ENCODE results near the gene SNRPB2. TPM values are rescaled to one million over a fixed set of nuclear protein-coding genes. Genes with fewer than 3 reads are reported as not detected.

The SNRPB2 gene
- total RNA-seq, 4 donors from 2014 or later: 36.3 to 41.8 (median 41.0) TPM

DNA sequence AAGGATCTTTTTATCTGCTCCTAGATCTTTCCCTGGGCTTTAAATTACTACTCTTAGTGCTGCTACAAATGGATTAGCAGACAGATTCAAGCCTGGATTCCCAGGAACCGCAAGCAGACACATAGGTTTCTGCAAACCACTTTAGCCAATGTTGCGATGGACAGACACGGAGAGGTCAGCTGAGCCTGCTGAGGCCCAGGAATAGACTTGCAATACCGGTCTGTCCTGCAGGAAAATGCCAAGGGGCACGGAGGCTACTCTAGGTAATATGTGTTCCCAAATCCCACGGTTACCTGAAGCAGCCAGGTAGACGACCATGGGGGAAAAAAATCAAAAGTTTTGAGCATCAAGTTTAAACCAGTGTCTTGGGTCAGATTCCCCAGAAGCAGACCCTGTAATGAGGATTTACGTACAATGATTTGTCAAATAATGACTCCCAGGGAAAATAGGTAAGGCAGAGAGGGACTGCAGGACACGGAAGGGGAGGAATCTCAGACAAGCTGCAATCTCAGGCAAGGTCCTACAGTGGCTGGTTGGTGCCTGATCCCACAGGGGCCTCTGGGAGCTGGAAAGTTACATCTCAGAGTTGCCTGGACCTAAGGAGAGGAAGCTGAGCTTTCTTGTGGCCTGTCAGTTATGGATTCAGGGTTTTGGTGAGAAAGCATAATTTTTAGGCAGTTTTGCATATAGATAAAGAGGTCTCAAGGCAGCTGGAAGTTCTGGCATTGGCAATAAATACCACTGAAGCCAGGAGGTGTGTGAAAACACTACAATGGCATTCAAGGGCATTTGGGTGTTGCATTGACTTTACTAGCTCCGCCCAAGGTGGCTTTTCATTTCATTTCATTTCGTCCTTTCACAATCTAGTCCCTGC is 30.8 kb downstream of the SNRPB2 start:
- Histone ChIP-seq H3K36me3 (no peaks in the 10 kb centered on the region), H3K9me3 (no peaks in the 10 kb centered on the region), H3K27me3 (peaks cover 5% of the 10 kb centered on the region), H3K4me1 (no peaks in the 10 kb centered on the region), H3K27ac (no peak overlapping the region), H3K4me3 (no peak overlapping the region)
- 59 to 60% methylated on average over 9 to 10 of the region's 11 CpGs for WGBS, 2 donors (ENCODE audit: low coverage in 1 of 2)
- TF ChIP-seq, protein P1, sequence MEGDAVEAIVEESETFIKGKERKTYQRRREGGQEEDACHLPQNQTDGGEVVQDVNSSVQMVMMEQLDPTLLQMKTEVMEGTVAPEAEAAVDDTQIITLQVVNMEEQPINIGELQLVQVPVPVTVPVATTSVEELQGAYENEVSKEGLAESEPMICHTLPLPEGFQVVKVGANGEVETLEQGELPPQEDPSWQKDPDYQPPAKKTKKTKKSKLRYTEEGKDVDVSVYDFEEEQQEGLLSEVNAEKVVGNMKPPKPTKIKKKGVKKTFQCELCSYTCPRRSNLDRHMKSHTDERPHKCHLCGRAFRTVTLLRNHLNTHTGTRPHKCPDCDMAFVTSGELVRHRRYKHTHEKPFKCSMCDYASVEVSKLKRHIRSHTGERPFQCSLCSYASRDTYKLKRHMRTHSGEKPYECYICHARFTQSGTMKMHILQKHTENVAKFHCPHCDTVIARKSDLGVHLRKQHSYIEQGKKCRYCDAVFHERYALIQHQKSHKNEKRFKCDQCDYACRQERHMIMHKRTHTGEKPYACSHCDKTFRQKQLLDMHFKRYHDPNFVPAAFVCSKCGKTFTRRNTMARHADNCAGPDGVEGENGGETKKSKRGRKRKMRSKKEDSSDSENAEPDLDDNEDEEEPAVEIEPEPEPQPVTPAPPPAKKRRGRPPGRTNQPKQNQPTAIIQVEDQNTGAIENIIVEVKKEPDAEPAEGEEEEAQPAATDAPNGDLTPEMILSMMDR (IDR thresholded peaks at IDR 0.05): no peak
- TF ChIP-seq EP300 (IDR thresholded peaks at IDR 0.05): no peak
- TF ChIP-seq POLR2A (IDR thresholded peaks at IDR 0.05): no peak
- no peak for TF ChIP-seq POLR2AphosphoS5 (IDR thresholded peaks at IDR 0.05)
- ATAC-seq: no peak

GRCh38 chr20:16761305-16761829 is 31.5 kb downstream of the SNRPB2 start:
- 0% methylated on average over 3 of the region's 3 CpGs for WGBS, 2 donors (ENCODE audit: low coverage in 1 of 2)
- Histone ChIP-seq H3K36me3 (no peaks in the 10 kb centered on the region), H3K27ac (no peak overlapping the region), H3K9me3 (no peaks in the 10 kb centered on the region), H3K4me3 (no peak overlapping the region), H3K27me3 (peaks cover 5% of the 10 kb centered on the region), H3K4me1 (no peaks in the 10 kb centered on the region)
- no peak for ATAC-seq
- TF ChIP-seq, protein P1 (IDR thresholded peaks at IDR 0.05): peak; percentile 16 to 66 (median 56)
- no peak for TF ChIP-seq POLR2A (IDR thresholded peaks at IDR 0.05)

- Histone ChIP-seq H3K4me1 (no peaks in the 10 kb centered on the region), H3K27ac (no peak overlapping the region), H3K36me3 (no peaks in the 10 kb centered on the region), H3K4me3 (no peak overlapping the region), H3K9me3 (no peaks in the 10 kb centered on the region), H3K27me3 (peaks cover 5% of the 10 kb centered on the region)
- TF ChIP-seq EP300 (IDR thresholded peaks at IDR 0.05): no peak
- no peak for TF ChIP-seq POLR2A (IDR thresholded peaks at IDR 0.05)
- no peak for TF ChIP-seq POLR2AphosphoS5 (IDR thresholded peaks at IDR 0.05)
- TF ChIP-seq, protein P1 (IDR thresholded peaks at IDR 0.05): no peak
- no peak for ATAC-seq
- whole genome bisulfite sequencing, 2 donors (ENCODE audit: low coverage in 1 of 2): 32% methylated on average over 4 of the region's 4 CpGs; no CpG with 5 or more reads in 1 of the 2 donors
Measured at GRCh38 chr20:16764560-16764959, 34.7 kb downstream of the SNRPB2 start.

DNA sequence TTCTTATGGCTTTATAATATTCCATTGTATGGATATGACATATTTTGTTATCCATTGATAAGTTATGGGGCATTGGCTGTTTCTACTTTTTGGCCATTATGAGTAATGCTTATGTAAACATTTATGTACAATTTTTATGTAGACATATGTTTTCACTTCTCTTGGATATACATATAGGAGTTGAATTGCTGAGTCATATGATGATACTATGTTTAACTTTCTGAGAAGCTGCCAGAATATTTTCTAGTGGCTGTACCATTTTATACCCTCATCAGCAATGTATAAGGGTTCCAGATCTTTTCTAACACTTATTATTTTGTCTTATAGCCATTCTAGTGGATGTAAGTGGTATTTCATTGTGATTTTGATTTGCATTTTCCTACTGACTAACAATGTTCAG is 41.4 kb downstream of the SNRPB2 start:
- Histone ChIP-seq H3K4me3 (no peak overlapping the region), H3K27ac (no peak overlapping the region), H3K27me3 (no peaks in the 10 kb centered on the region), H3K36me3 (no peaks in the 10 kb centered on the region), H3K4me1 (no peaks in the 10 kb centered on the region), H3K9me3 (peaks cover 0 to 11% (median 0%) of the 10 kb centered on the region in 3 donors)
- ATAC-seq: no peak
- TF ChIP-seq EP300 (IDR thresholded peaks at IDR 0.05) (no peak), POLR2A (IDR thresholded peaks at IDR 0.05) (no peak), POLR2AphosphoS5 (IDR thresholded peaks at IDR 0.05) (no peak)
- TF ChIP-seq, protein P1 (IDR thresholded peaks at IDR 0.05): no peak

DNA sequence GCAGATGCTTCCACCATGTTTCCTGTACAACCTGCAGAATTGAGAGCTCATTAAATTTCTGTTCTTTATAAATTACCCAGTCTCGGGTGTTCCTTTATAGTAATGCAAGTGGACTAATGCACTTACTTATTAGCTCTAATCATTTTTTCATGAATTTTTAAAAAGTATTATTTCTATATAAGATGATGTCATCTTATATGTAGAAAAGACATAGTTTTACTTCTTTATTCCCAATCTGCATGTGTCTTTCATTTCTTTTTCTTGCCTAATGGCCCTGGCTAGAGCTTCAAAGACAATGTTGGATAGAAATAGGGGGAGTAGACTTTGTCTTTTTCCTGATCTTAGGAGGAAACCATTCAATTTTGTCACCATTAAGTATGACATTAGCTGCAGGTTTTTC is 46.1 kb downstream of the SNRPB2 start:
- no peak overlapping the region for H3K4me3 ChIP-seq
- TF ChIP-seq POLR2A (IDR thresholded peaks at IDR 0.05) (no peak), EP300 (IDR thresholded peaks at IDR 0.05) (no peak), POLR2AphosphoS5 (IDR thresholded peaks at IDR 0.05) (no peak)
- TF ChIP-seq, protein P1 (IDR thresholded peaks at IDR 0.05): no peak
- ATAC-seq: no peak
- 68 to 80% methylated on average over 1 of the region's 1 CpG for WGBS, 2 donors (ENCODE audit: low coverage in 1 of 2)
- no peaks in the 10 kb centered on the region for H3K4me1 ChIP-seq
- H3K9me3 ChIP-seq: peaks cover 0 to 11% (median 0%) of the 10 kb centered on the region in 3 donors
- no peaks in the 10 kb centered on the region for H3K36me3 ChIP-seq
- H3K27ac ChIP-seq: no peak overlapping the region
- H3K27me3 ChIP-seq: no peaks in the 10 kb centered on the region

Measured in gastroesophageal sphincter (tissue), 4 donors.